ENCODE results near the gene USP48.
A peak's percentile ranks its signal among the peaks of the same experiment; 100 is the strongest.
"Not testable (repeated sequence)": the region's sequence is repeated elsewhere in the genome, so short reads cannot be mapped to it uniquely, and the experiment has no call there.

The USP48 gene

DNA sequence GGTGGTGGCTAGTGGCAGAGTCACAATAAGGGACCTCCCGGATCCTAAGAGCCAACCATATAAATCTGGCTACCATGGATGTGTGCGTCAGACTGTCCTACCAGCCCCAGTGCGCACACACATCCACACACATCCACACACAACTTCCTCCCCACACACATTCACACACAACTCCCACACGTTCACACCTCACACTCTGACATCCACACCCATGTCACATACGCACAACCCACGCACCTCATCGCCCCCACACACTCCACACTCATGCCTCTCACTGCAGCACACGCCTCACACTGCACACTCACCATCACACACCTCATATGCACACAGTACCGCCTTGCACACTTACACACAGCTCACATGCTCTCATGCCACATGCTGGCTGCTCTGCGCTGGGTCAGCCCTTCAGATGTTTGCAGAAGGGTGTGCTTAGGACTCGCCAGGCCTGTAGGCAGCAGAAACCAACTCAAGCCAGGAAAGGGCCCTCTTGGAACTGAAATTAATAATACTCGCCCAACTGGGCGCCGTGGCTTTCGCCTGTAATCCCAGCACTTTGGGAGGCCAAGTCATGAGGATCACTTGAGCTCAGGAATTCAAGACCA lies 32.1 kb upstream of the USP48 start:
- DNase-seq (ENCODE audit: low spot score), result no peak

DNA sequence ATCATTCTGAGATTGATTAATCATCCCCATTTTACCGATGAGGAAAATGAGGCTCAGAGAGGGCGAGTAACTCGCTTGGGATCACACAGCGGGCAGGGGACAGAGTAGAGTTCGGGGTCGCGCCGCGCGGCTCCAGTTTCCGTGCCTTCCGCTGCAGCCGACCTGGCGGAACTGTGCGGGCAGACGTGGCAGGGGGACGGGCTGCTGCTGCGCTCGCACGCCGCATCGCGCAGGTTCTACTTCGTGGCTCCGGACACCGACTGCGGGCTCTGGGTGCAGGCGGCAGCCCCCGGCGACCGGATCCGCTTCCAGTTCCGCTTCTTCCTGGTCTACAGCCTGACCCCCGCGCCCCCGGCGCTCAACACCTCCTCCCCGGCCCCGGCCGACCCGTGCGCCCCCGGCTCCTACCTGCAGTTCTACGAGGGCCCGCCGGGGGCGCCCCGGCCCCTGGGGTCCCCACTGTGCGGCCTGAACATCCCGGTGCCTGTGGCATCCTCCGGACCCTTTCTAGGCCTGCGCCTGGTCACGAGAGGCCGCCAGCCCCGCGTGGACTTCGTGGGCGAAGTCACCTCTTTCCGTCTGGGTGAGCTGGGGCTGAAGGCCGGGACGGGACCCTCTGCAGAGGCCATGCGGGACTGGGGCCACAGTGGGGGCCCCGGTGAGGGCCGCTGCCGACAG lies 31.4 kb upstream of the USP48 start:
- DNase-seq (ENCODE audit: low spot score), result no peak

GRCh38 chr1:21813542-21813941 lies 30.6 kb upstream of the USP48 start:
- no peak for DNase-seq (ENCODE audit: low spot score)

- DNase-seq (ENCODE audit: low spot score), result no peak
Measured at GRCh38 chr1:21811875-21812305, 28.9 kb upstream of the USP48 start, which contains the start of gene LDLRAD2. Gene LDLRAD2 (plus strand): TSS chr1:21812265. CDS start chr1:21812452, 187 bp downstream.

- DNase-seq (ENCODE audit: low spot score), result no peak
Measured at GRCh38 chr1:21804536-21804935, 21.6 kb upstream of the USP48 start.

DNA sequence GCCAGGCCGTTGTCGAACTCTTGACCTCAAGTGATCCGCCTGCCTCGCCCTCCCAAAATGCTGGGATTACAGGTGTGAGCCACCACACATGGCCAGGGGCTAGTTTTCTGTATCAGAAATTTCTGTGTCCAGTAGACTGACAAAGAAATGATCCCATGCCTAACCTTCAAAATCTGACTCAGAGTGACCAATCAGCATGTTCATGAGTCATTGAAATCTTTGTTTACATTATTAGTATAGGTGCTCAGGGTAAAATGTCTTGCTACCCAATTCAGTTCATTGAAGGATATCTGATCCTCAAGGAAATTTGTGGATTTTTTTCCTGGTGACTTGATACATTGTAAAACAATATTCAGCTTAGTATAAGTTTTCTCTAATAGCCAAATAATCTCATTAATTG lies 18.2 kb upstream of the USP48 start:
- DNase-seq (ENCODE audit: low spot score), result no peak

GRCh38 chr1:21799730-21800129 lies 16.8 kb upstream of the USP48 start:
- DNase-seq (ENCODE audit: low spot score), result no peak

DNA sequence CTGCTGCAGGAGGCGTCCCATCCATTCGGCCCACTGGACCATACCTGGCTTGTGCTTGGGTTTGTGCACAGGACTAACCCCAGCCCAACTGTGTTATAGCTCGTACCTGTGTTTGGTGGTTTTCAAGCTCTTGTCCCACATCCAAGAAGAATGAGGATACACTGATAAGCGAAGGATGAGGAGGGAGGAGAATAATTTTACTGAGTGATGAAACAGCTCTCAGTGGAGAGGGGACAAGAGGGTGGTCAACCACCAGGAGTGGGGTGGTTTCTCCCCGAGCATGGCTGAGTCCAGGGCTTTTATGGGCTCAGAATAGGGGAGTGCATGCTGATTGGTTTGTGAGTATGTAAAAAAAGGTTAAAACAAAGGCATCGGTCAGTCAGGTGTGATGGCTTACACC lies 12.1 kb upstream of the USP48 start:
- DNase-seq (ENCODE audit: low spot score), result no peak

DNA sequence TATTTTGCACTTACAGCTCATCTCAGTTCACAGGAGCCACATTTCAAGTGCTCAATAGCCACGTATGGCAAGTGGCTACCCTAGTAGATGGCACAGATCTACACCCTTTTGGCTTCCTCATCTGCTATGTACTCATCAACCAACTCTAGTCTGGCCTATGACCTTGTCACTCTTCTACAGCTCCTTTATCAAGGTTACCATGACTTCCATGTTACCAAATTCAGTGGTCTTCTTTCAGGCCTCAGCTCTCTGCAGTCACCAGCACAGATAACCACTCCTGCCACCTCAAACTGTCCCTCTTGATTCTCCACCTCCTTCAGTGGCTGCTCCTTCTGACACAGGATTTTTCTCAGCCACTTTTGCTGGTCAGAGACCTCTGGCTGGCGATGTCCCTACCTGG lies 11.7 kb upstream of the USP48 start:
- DNase-seq (ENCODE audit: low spot score), result no peak

DNA sequence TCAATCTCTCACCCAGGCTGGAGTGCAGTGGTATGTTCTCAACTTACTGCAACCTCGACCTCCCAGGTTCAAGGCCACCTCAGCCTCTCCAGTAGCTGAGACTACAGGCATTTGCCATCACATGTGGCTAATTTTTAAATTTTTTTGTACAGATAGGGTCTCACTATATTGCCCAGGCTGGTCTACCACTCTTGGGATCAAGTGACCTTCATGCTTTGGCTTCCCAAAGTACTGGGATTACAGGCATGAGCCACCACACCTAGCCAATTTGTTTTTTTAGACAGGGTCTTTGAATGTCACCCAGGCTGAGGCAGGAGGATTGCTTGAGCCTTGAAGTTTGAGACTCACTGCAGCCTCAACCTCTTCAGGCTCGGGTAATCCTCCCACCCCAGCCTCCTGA lies 10.2 kb upstream of the USP48 start:
- no peak for DNase-seq (ENCODE audit: low spot score)

DNA sequence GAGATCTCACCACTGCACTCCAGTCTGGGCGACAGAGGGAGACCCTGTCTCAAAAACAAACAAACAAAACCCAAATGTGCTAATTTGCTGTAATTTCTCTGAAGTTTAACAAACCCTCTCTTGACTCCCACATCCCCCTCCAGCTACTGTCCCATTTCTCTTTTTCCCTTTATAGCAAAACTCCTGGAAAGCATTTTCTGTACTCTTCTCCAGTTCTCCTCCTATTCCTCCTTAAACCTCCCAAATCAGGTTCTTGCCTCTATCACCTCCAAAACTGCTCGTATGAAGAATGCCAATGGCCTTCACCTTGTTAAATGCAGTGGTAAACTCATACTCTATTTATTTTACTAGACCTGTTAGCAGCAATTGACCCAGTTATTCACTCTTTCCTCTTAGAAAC lies 3.7 kb upstream of the USP48 start:
- no peak for DNase-seq (ENCODE audit: low spot score)

DNA sequence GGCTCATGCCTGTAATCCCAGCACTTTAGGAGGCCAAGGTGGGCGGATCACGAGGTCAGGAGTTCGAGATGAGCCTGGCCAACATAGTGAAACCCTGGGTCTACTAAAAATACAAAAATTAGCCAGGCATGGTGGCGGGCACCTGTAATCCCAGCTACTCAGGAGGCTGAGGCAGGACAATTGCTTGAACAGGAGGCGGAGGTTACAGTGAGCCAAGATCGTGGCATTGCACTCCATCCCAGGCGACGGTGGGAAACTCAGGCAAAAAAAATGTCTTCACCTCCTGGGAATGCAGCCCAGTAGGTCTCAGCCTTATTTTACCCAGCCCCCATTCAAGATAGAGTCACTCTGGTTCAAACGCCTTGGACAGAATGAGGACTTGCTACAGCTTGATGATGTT lies 2.8 kb upstream of the USP48 start:
- not testable (repeated sequence) for DNase-seq (ENCODE audit: low spot score)

DNA sequence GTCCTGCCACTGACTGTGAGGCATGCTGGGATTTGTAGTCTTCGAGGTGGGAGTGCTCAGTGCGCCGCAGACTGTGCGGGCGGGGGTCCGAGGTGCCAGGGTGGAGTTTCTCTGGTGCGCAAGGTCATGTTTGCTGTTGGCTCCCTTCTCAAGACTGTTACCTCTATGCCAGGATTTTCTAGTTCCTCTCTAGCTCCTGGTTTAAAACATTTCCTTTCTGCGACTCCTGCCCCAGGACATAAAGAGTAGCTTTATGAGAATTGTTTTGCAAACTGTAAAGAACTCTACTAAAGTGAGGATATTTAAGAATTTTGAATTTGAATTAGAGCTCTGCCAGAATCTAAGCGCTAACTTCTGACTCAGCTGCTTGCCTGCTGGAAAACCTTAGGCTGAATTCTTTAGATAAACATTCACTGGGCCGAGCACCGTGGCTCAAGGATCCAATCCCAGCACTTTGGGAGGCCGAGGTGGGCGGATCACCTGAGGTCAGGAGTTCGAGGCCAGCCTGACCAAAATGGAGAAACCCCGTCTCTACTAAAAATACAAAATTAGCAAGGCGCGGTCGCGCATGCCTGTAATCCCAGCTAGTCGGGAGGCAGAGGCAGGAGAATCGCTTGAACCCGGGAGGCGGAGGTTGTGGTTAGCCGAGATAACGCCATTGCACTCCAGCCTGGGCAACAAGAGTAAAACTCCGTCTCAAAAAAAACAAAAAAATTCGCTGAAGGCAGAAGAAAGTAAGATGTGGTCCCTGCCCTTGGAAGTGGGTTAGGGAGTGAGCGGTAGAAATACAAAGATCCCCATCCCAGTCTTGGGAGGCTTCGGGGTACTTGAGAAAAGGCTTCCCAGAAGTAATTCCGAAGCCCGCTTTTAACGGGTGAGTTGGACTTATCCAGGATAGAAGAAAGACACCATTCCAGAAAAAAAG lies 992 bp upstream of the USP48 start:
- DNase-seq (ENCODE audit: low spot score), result no peak

GRCh38 chr1:21782349-21782867 lies 541 bp downstream of the USP48 start:
- peak; percentile 67 for DNase-seq (ENCODE audit: low spot score)

DNA sequence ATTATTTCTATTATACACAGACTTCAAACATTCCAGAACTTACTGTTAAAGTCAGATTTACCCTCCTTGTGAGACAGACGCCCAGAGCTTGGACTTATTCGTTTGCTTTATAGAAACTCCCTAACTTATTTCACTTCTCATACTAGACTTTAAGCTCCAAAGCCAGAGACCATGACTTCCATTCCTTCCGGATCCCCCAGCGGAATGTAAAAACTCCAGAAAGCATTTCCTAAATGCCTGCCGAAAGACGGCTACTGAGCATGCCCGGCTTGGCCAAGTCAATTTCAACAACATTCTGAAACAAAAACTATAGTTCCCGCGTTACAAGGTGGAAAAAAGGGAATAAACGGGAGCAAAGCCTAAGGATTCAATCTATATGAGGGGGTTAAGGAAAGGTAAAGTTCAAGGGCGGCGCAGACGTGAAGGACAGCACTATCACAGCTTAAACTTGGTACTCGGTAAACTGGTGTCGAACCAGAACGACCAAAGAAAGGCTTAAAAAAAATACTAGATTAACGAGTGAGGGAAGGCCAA lies 1.1 kb downstream of the USP48 start:
- DNase-seq (ENCODE audit: low spot score), result peak; percentile 6

- DNase-seq (ENCODE audit: low spot score), result no peak
Measured at GRCh38 chr1:21779613-21780521, 3.1 kb downstream of the USP48 start.

GRCh38 chr1:21778405-21778727 lies 4.6 kb downstream of the USP48 start:
- DNase-seq (ENCODE audit: low spot score), result no peak

DNA sequence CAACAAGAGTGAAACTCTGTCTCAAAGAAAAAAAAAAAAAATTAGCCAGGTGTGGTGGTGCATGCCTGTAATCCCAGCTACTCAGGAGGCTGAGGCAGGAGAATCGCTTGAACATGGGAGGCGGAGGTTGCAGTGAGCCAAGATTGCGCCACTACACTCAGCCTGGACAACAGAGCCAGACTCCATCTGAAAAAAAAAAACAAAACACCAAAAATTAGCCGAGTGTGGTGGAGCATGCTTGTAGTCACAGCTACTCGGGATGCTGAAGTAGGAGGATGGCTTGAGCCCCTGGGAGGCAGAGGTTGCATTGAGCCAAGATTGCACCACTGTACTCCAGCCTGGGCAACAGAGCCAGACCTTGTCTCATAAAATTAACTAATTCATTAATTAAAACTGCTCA lies 6.0 kb downstream of the USP48 start:
- not testable (repeated sequence) for DNase-seq (ENCODE audit: low spot score)

GRCh38 chr1:21775985-21776562 lies 6.9 kb downstream of the USP48 start:
- DNase-seq (ENCODE audit: low spot score), result no peak

DNA sequence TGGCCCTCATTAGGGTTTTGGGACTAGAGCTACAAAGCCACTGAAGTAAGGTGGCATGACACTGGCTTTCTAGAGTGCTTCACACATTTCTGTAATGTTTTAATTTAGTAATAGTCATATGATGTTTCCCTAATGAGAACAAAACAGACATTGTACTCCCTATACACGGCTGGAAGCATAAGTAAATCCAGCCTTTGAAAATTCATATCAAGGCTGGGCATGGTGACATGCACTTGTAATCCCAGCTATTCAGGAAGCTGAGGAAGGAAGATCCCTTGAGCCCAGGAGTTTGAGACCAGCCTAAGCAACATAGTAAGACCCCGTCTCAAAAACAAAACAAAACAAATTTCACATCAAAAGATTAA lies 7.4 kb downstream of the USP48 start:
- peak; percentile 27 for DNase-seq (ENCODE audit: low spot score)

Data from Ammon's horn (tissue), 1 donor.